MCF 10A (cell line): ENCODE data around the gene LIN7C. TPM values are rescaled to one million over a fixed set of nuclear protein-coding genes. Genes with fewer than 3 reads are reported as not detected.
"Not testable (repeated sequence)": the region's sequence is repeated elsewhere in the genome, so short reads cannot be mapped to it uniquely, and the experiment has no call there.

ENCODE experiments used
- BruUV-seq: library from RNA; stranded (reverse); fragments of 400-500 nt; replicated peaks from 2 replicates; lab custom pipeline; 2021; lab: Mats Ljungman, UMichigan
- CTCF ChIA-PET: fragments of 300-600 bp; sonication (Branson Sonifier 250); formaldehyde crosslinking; extraction: SDS; loops from one replicate; lab custom pipeline; 2021; ENCODE audit warnings: antibody characterized with exemption, inconsistent platforms; lab: Yijun Ruan, JAX
- POLR2A ChIA-PET: fragments of 300-600, 350-650 bp; sonication (Branson Sonifier 250); formaldehyde crosslinking; extraction: SDS; loops from one replicate; lab custom pipeline; 2020; ENCODE audit warnings: antibody characterized with exemption, inconsistent platforms; lab: Yijun Ruan, JAX
- DNase-seq: peaks from one replicate; pipeline ENCODE4 v3.0.0-alpha.2; 2018; ENCODE audit not compliant: unreplicated experiment
- H3K27ac Mint-ChIP-seq: one replicate; pipeline ENCODE4 v1.8.0; 2022; ENCODE audit warnings: mild to moderate bottlenecking, low read depth, mixed read lengths; ENCODE audit not compliant: unreplicated experiment
- H3K27me3 Mint-ChIP-seq: one replicate; pipeline ENCODE4 v1.8.0; 2022; ENCODE audit warnings: mixed read lengths; ENCODE audit not compliant: insufficient read depth, unreplicated experiment
- H3K36me3 Mint-ChIP-seq: one replicate; pipeline ENCODE4 v1.8.0; 2022; ENCODE audit warnings: mild to moderate bottlenecking, moderate library complexity, mixed read lengths; ENCODE audit not compliant: insufficient read depth, unreplicated experiment
- H3K4me1 Mint-ChIP-seq: one replicate; pipeline ENCODE4 v1.8.0; 2022; ENCODE audit warnings: mixed read lengths; ENCODE audit not compliant: insufficient read depth, unreplicated experiment
- H3K4me3 Mint-ChIP-seq: one replicate; pipeline ENCODE4 v1.8.0; 2022; ENCODE audit warnings: mild to moderate bottlenecking, moderate library complexity, mixed read lengths; ENCODE audit not compliant: unreplicated experiment
- H3K9me3 Mint-ChIP-seq: one replicate; pipeline ENCODE4 v1.8.0; 2022; ENCODE audit warnings: mixed read lengths; ENCODE audit not compliant: unreplicated experiment
- CTCF ChIP-seq: fragments of 200-600 bp; IDR thresholded peaks from one replicate; pipeline ENCODE4 v1.8.0; 2022; ENCODE audit warnings: antibody characterized with exemption, mild to moderate bottlenecking; ENCODE audit not compliant: unreplicated experiment
- intact Hi-C: fragments of 100-400 bp; cut with micrococcal nuclease; formaldehyde crosslinking; loops from 2 replicates; pipeline ENCODE4 v1.14.1; 2022
- total RNA-seq: library from RNA; stranded (reverse); gene quantifications from 2 replicates; pipeline ENCODE4 v1.2.3, GENCODE V29; 2022

The LIN7C gene
- total RNA-seq, 1 experiment from 2014 or later = 47.7 TPM

- Mint-ChIP-seq H3K27ac (no peak overlapping the region), H3K36me3 (no peaks in the 10 kb centered on the region), H3K9me3 (no peaks in the 10 kb centered on the region), H3K27me3 (no peaks in the 10 kb centered on the region), H3K4me1 (peaks cover 47% of the 10 kb centered on the region), H3K4me3 (no peak overlapping the region)
- ChIA-PET CTCF (no interaction called here), POLR2A (interaction anchor here (4.0 to 4.1 kb wide), 2 partner anchors 12 to 18 kb away, joined by 17 to 36 read pairs; partner anchors contain the start of gene LGR4)
- TF ChIP-seq CTCF = no peak
- intact Hi-C loops = no loop called here
- no peak for DNase-seq
- BruUV-seq = no TSS peak
Measured at GRCh38 chr11:27453701-27454100, 52.9 kb downstream of the LIN7C start.

- no peak for TF ChIP-seq CTCF
- BruUV-seq = no TSS peak
- intact Hi-C loops = no loop called here
- Mint-ChIP-seq H3K27ac (peak overlapping the region; percentile 46), H3K4me3 (peak overlapping the region; percentile 45), H3K4me1 (peaks cover 40% of the 10 kb centered on the region), H3K36me3 (no peaks in the 10 kb centered on the region), H3K27me3 (no peaks in the 10 kb centered on the region), H3K9me3 (no peaks in the 10 kb centered on the region)
- peak; percentile 51 for DNase-seq
- POLR2A ChIA-PET = interaction anchor here (0.8 to 2.4 kb wide), 12 partner anchors 9 to 55 kb away, joined by 3 to 20 read pairs (median 6); partner anchors contain the start of gene LGR4
- CTCF ChIA-PET = interaction anchor here (0.7 to 1.1 kb wide), 2 partner anchors 46 to 67 kb away, joined by 4 to 6 read pairs; no protein-coding TSS in a partner anchor
Measured at GRCh38 chr11:27452147-27452546, 54.4 kb downstream of the LIN7C start.

- peak; percentile 42 for DNase-seq
- no peaks in the 10 kb centered on the region for H3K9me3 Mint-ChIP-seq
- intact Hi-C loops = no loop called here
- no peaks in the 10 kb centered on the region for H3K36me3 Mint-ChIP-seq
- CTCF ChIA-PET = interaction anchor here (0.5 to 1.1 kb wide), 2 partner anchors 30 to 67 kb away, joined by 3 to 4 read pairs; no protein-coding TSS in a partner anchor
- H3K4me1 Mint-ChIP-seq = peaks cover 33% of the 10 kb centered on the region
- no TSS peak for BruUV-seq
- POLR2A ChIA-PET = interaction anchor here (0.8 to 2.4 kb wide), 14 partner anchors 9 to 96 kb away, joined by 3 to 20 read pairs (median 6); partner anchors contain the start of gene LGR4
- H3K27me3 Mint-ChIP-seq = no peaks in the 10 kb centered on the region
- peak overlapping the region; percentile 45 for H3K4me3 Mint-ChIP-seq
- TF ChIP-seq CTCF = no peak
- peak overlapping the region; percentile 46 for H3K27ac Mint-ChIP-seq
Measured at GRCh38 chr11:27451244-27451965, 55.2 kb downstream of the LIN7C start.

- POLR2A ChIA-PET = interaction anchor here (1.2 to 3.9 kb wide), 9 partner anchors 9 to 60 kb away, joined by 3 to 32 read pairs (median 11); partner anchors contain the start of gene LGR4
- intact Hi-C loops, BruUV-seq, H3K27me3 Mint-ChIP-seq, H3K4me3 Mint-ChIP-seq, H3K36me3 Mint-ChIP-seq, H3K9me3 Mint-ChIP-seq: not testable (repeated sequence)
- CTCF ChIA-PET = interaction anchor here (0.8 to 1.4 kb wide), 5 partner anchors 9 to 235 kb away, joined by 3 to 7 read pairs (median 4); no protein-coding TSS in a partner anchor
- Mint-ChIP-seq H3K4me1 (peaks cover 30% of the 10 kb centered on the region), H3K27ac (peak overlapping the region; percentile 61)
- DNase-seq = peak; percentile 58
Measured at GRCh38 chr11:27448184-27448540, 58.4 kb downstream of the LIN7C start.
